HG03159 (cell line): ENCODE measurements around the gene TMEM119.
"Not testable (repeated sequence)": the region's sequence is repeated elsewhere in the genome, so short reads cannot be mapped to it uniquely, and the experiment has no call there.

Source experiments
- ATAC-seq: cut with Tn5 transposase; IDR thresholded peaks from one replicate; pipeline ENCODE4 v1.9.1; 2021; ENCODE audit warnings: mild to moderate bottlenecking, moderate library complexity; ENCODE audit not compliant: unreplicated experiment

TMEM119 gene

DNA sequence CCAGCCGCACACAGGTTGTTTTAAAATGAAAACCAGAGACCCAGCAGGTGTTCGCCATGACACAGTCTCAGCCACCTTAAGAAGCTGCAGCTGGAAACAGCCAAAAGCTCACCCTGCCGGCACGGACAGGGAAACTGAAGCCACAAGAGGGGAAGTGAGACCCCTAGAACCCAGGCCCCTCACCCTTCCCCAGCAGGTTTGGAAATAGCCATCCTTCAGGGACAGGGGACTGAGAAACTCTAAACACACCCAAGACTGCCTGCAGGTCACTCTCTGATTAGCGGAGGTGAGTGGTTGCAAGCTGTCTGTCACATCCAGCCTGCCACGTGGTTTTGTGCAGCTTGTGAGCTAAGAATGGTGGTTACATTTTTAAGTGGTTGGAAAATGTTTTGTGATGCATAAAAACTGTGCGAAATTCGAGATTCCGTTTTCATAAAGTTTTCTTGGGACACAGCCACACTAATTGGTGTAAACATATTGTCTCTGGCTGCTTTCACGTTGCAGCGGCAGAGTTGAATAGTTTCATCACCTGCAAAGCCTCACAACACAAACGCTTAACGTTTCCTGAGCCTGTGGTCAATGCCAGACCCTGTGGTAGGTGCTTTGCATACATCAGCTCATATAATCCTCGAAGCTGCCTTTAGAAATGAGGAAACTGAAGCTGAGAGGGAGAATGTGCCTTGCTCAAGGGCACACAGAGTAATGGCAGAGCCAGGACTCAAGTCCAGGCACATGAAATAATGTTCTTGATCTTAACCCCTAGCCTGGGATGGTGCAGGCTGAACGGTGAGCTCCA is 37.5 kb upstream of the TMEM119 start:
- ATAC-seq: peak; percentile 50

- ATAC-seq: no peak
Measured at GRCh38 chr12:108634341-108634751, 36.5 kb upstream of the TMEM119 start.

GRCh38 chr12:108633534-108634248 is 35.8 kb upstream of the TMEM119 start, which contains the start of gene SELPLG:
Gene SELPLG (minus strand): TSS chr12:108633894. CDS start chr12:108624307, 9,587 bp downstream.
- ATAC-seq: peak; percentile 56

GRCh38 chr12:108633081-108633533 is 35.2 kb upstream of the TMEM119 start:
- ATAC-seq: no peak

DNA sequence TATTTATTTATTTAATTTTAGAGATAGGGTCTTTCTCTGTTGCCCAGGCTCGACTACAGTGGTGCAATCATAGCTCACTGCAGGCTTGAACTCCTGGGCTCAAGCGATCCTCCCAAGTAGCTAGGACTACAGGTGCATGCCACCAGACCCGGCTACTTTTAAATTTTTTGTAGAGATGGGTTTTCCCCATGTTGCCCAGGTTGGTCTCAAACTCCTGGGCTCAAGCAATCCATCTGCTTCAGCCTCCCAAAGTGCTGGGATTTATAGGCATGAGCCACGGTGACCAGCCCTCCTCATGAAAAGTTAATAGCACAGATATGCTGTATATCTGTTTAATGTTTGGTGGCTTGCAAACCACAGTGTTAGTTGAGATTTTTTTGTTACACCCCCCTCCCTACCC is 33.4 kb upstream of the TMEM119 start:
- not testable (repeated sequence) for ATAC-seq

GRCh38 chr12:108630481-108631207 is 32.8 kb upstream of the TMEM119 start:
- no peak for ATAC-seq

- ATAC-seq: no peak
Measured at GRCh38 chr12:108629824-108630476, 32.1 kb upstream of the TMEM119 start.

GRCh38 chr12:108629151-108629550 is 31.3 kb upstream of the TMEM119 start:
- no peak for ATAC-seq

DNA sequence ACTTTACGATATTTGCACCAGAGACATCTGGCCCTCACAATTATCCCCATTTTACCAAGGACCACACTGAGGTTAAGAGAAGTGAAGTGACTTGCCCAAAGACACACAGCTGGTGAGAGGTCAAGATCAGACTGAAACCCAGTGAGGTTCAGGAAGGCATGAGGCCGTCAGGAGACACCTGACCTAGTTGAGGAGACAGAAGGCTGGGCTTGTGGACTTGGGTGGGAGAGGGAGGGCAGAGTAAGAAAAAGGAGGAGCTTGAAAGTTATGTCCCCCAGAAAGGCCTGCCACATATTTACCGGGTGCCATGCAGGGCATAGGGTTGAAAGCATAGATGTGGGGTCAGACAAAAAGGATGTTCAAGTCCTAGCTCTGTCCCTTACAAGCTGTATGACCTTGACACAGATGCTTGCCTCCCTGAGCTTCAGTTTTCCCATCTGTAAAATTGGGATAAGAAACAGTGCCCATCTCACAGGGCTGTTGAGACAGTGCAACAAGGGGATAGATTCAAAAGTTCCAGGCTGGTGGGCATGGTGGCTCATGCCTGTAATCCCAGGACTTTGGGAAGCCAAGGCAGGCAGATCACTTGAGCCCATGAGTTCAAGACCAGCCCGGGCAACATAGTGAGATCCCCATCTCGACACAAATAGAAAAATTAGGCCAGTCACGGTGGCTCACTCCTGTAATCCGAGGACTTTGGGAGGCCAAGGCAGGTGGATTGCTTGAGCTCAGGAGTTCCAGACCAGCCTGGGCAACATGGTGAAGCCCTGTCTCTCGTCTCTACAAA is 29.4 kb upstream of the TMEM119 start:
- no peak for ATAC-seq

DNA sequence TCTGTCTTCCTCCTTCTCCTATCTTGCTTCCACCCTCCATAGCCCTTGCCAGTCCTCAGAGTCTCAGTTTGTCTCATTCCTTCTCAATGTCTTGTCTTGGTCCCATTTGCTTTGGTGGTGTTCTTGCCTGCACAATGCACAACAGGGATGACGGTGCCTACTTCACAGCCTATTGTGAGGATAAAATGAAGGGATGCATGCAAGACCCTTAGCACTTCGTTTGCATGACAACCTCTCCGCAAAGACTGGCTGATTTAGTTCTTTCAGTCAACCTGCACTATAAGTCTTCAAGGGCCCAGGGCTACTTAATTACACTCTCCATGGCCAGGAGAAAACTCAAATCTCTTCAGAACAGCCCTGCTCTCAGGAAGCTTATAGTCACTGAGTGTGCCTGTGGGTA is 27.3 kb upstream of the TMEM119 start:
- ATAC-seq: no peak

GRCh38 chr12:108623577-108623976 is 25.7 kb upstream of the TMEM119 start:
- ATAC-seq: no peak

DNA sequence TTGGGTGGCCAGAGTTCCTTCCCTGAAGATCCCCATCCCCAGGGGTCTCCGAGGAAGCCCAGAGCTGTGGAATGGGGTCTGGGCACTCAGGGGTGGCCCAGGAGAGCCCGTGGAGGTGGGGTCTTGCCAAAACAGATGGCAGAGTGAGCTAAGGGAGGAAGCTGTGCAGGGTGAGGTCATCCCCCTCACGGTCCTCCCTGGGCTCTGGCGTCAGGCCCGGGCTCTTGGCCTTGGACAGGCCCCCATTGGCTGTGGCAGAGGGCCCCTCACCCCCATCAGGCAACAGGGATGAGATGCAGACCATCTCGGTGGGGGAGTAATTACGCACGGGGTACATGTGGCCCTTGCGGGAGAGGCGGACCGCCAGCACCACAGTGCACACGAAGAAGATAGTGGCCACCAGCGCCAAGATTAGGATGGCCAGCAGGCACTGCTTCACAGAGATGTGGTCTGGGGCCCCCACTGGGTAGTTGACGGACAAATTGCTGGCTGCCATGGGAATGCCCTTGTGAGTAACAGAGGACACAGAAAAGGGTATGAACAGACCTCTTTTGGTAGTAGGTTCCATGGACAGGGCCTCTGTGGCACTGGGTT is 25.1 kb upstream of the TMEM119 start:
- no peak for ATAC-seq

GRCh38 chr12:108622421-108622820 is 24.5 kb upstream of the TMEM119 start:
- no peak for ATAC-seq

DNA sequence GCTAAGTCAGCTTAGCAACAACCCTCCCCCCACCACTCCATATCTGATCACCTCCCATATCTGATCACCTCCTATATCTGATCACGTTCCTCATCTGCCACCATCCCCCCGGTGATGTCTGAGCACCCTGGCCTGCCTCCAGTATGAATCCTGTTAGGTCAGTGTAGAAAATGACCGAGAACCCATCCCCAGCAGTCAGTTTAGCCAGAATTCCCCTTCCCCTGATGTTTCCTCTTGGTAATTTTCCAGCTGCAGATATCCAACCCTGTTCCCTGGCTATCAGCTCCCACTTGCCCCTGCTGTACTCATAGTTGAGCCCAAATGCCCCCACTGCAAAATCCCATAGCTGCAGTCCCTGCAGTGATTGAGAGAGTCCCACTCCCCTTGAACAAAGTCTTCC is 23.3 kb upstream of the TMEM119 start:
- no peak for ATAC-seq

- no peak for ATAC-seq
Measured at GRCh38 chr12:108620236-108620879, 22.5 kb upstream of the TMEM119 start.

GRCh38 chr12:108619369-108620160 is 21.7 kb upstream of the TMEM119 start:
- ATAC-seq: no peak

DNA sequence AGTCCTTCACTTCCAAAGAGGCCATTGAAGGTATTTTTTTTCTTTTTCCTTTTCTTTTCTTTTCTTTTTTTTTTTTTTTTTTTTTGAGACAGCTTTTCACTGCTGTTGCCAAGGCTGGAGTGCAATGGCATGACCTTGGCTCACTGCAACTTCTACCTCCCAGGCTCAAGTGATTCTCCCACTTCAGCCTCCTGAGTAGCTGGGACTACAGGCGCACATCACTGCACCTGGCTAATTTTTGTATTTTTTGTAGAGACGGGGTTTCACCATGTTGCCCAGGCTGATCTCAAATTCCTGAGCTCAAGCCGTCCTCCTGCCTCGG is 21.0 kb upstream of the TMEM119 start:
- not testable (repeated sequence) for ATAC-seq

GRCh38 chr12:108618079-108618952 is 20.4 kb upstream of the TMEM119 start:
- peak; percentile 37 for ATAC-seq
